Measurements from ENCODE around the gene FDPS.
"Not testable (repeated sequence)": the region's sequence is repeated elsewhere in the genome, so short reads cannot be mapped to it uniquely, and the experiment has no call there.

FDPS gene

GRCh38 chr1:155320252-155320651 is 11.6 kb downstream of the FDPS start:
- DNase-seq (ENCODE audit: low read depth) = no peak

GRCh38 chr1:155320661-155321617 is 12.3 kb downstream of the FDPS start, which contains the start of gene RUSC1:
RUSC1 (plus strand) TSS chr1:155320894; CDS start chr1:155321774, 880 bp downstream.
- DNase-seq (ENCODE audit: low read depth) = peak; percentile 57

GRCh38 chr1:155321639-155322503 is 13.2 kb downstream of the FDPS start:
- DNase-seq (ENCODE audit: low read depth) = no peak

GRCh38 chr1:155322571-155322952 is 13.9 kb downstream of the FDPS start:
- no peak for DNase-seq (ENCODE audit: low read depth)

- DNase-seq (ENCODE audit: low read depth) = peak; percentile 74
These were observed 14.5 kb downstream of the FDPS start for GRCh38 chr1:155322953-155323728.

GRCh38 chr1:155323729-155324036 is 15.0 kb downstream of the FDPS start:
- DNase-seq (ENCODE audit: low read depth) = peak; percentile 70

GRCh38 chr1:155324037-155324716 is 15.5 kb downstream of the FDPS start:
- DNase-seq (ENCODE audit: low read depth) = peak; percentile 78

GRCh38 chr1:155324717-155325602 is 16.3 kb downstream of the FDPS start:
- no peak for DNase-seq (ENCODE audit: low read depth)

- DNase-seq (ENCODE audit: low read depth) = no peak
These were observed 16.9 kb downstream of the FDPS start for GRCh38 chr1:155325603-155325893.

GRCh38 chr1:155326020-155326526 is 17.4 kb downstream of the FDPS start:
- no peak for DNase-seq (ENCODE audit: low read depth)

GRCh38 chr1:155326631-155327037 is 18.0 kb downstream of the FDPS start:
- no peak for DNase-seq (ENCODE audit: low read depth)

- no peak for DNase-seq (ENCODE audit: low read depth)
These were observed 19.3 kb downstream of the FDPS start for GRCh38 chr1:155327981-155328380.

- not testable (repeated sequence) for DNase-seq (ENCODE audit: low read depth)
These were observed 20.2 kb downstream of the FDPS start for GRCh38 chr1:155328856-155329255.

- no peak for DNase-seq (ENCODE audit: low read depth)
These were observed 21.4 kb downstream of the FDPS start for GRCh38 chr1:155329980-155330598.

- DNase-seq (ENCODE audit: low read depth) = no peak
These were observed 26.3 kb downstream of the FDPS start for GRCh38 chr1:155334962-155335361.

GRCh38 chr1:155339515-155340097 is 30.9 kb downstream of the FDPS start:
- DNase-seq (ENCODE audit: low read depth) = no peak

- DNase-seq (ENCODE audit: low read depth) = no peak
These were observed 34.2 kb downstream of the FDPS start for GRCh38 chr1:155342842-155343241.

GRCh38 chr1:155352631-155353030 is 44.0 kb downstream of the FDPS start:
- DNase-seq (ENCODE audit: low read depth) = no peak

- DNase-seq (ENCODE audit: low read depth) = no peak
These were observed 51.4 kb downstream of the FDPS start for GRCh38 chr1:155360051-155360450.
